GM23338 (cell line): ENCODE data around the gene TSPAN5. TPM values are rescaled to one million over a fixed set of nuclear protein-coding genes. Genes with fewer than 3 reads are reported as not detected.

ENCODE experiments used
- ATAC-seq: fragments of 200-7000 bp; cut with Tn5 transposase; 3 replicates; pipeline ENCODE4 v1.9.1; 2020
- DNase-seq: peaks from one replicate; pipeline ENCODE4 v3.0.0-alpha.2; 2015; ENCODE audit warnings: low spot score
- H2AFZ ChIP-seq: fragments of 200-600 bp; sonication (generic); 2 replicates; pipeline ENCODE4 v1.8.0; 2016; ENCODE audit warnings: antibody characterized with exemption, mild to moderate bottlenecking, moderate library complexity
- H3F3A ChIP-seq: fragments of 200-600 bp; sonication (generic); replicated peaks from 2 replicates; pipeline ENCODE4 v1.8.0; 2017; ENCODE audit warnings: antibody characterized with exemption, mixed run types, low read depth
- H3K27ac ChIP-seq: fragments of 200-600 bp; sonication (generic); 2 replicates; pipeline ENCODE4 v1.6.1; 2016; ENCODE audit warnings: low read depth
- H3K27me3 ChIP-seq: fragments of 200-600 bp; sonication (generic); 2 replicates; pipeline ENCODE4 v1.8.0; 2016; ENCODE audit warnings: mild to moderate bottlenecking, mixed run types, moderate library complexity; ENCODE audit not compliant: insufficient read depth
- H3K36me3 ChIP-seq: fragments of 200-600 bp; sonication (generic); 2 replicates; pipeline ENCODE4 v1.8.0; 2016; ENCODE audit warnings: mild to moderate bottlenecking; ENCODE audit not compliant: insufficient read depth
- H3K4me1 ChIP-seq: fragments of 200-600 bp; sonication (generic); 2 replicates; pipeline ENCODE4 v1.8.0; 2016; ENCODE audit warnings: mild to moderate bottlenecking, moderate library complexity; ENCODE audit not compliant: insufficient read depth
- H3K4me2 ChIP-seq: fragments of 200-600 bp; sonication (generic); 2 replicates; pipeline ENCODE4 v1.7.1; 2017; ENCODE audit warnings: mixed run types
- H3K4me3 ChIP-seq: fragments of 200-600 bp; sonication (generic); 2 replicates; pipeline ENCODE4 v1.6.1; 2016; ENCODE audit warnings: mixed run types
- H3K79me2 ChIP-seq: fragments of 200-600 bp; sonication (generic); replicated peaks from 2 replicates; pipeline ENCODE4 v1.8.0; 2017; ENCODE audit warnings: mild to moderate bottlenecking; ENCODE audit not compliant: insufficient read depth
- H3K9me2 ChIP-seq: fragments of 200-600 bp; sonication (generic); 2 replicates; pipeline ENCODE4 v1.8.0; 2017; ENCODE audit not compliant: insufficient read depth
- H4K20me1 ChIP-seq: fragments of 200-600 bp; sonication (generic); replicated peaks from 2 replicates; pipeline ENCODE4 v1.8.0; 2017; ENCODE audit warnings: mild to moderate bottlenecking; ENCODE audit not compliant: insufficient read depth
- H3K27ac Mint-ChIP-seq: 2 replicates; pipeline ENCODE4 v1.8.0; 2020; ENCODE audit warnings: inconsistent platforms, mild to moderate bottlenecking, moderate library complexity, mixed read lengths
- H3K27me3 Mint-ChIP-seq: 3 replicates; pipeline ENCODE4 v1.8.0; 2022; ENCODE audit warnings: low read depth, mild to moderate bottlenecking, moderate library complexity, mixed read lengths, inconsistent platforms; ENCODE audit not compliant: insufficient read depth, poor library complexity
- H3K36me3 Mint-ChIP-seq: 3 replicates; pipeline ENCODE4 v1.8.0; 2021; ENCODE audit warnings: low read depth, mild to moderate bottlenecking, inconsistent platforms, moderate library complexity, mixed read lengths
- H3K4me1 Mint-ChIP-seq: 3 replicates; pipeline ENCODE4 v1.8.0; 2020; ENCODE audit warnings: mild to moderate bottlenecking, inconsistent platforms, mixed read lengths
- H3K4me3 Mint-ChIP-seq: 3 replicates; pipeline ENCODE4 v1.8.0; 2021; ENCODE audit warnings: moderate library complexity, mild to moderate bottlenecking, inconsistent platforms, mixed read lengths
- H3K9me3 Mint-ChIP-seq: 3 replicates; pipeline ENCODE4 v1.8.0; 2020; ENCODE audit warnings: moderate library complexity, mild to moderate bottlenecking, inconsistent platforms, mixed read lengths
- EZH2 ChIP-seq: fragments of 200-600 bp; sonication (generic); IDR thresholded peaks from one replicate; pipeline ENCODE4 v1.8.0; 2017; ENCODE audit warnings: antibody characterized with exemption, mild to moderate bottlenecking, low read depth; ENCODE audit not compliant: unreplicated experiment
- EZH2phosphoT487 ChIP-seq: fragments of 200-600 bp; sonication (generic); IDR thresholded peaks from one replicate; pipeline ENCODE4 v1.8.1; 2018; ENCODE audit warnings: antibody characterized with exemption; ENCODE audit not compliant: unreplicated experiment
- NANOG ChIP-seq: IDR thresholded peaks from 2 replicates; pipeline ENCODE4 v1.6.1; 2016; ENCODE audit warnings: antibody characterized with exemption, borderline replicate concordance
- POLR2AphosphoS5 ChIP-seq: IDR thresholded peaks from 2 replicates; pipeline ENCODE4 v1.6.1; 2016; ENCODE audit warnings: antibody characterized with exemption, low read depth
- STAT1 ChIP-seq: IDR thresholded peaks from one replicate; pipeline ENCODE4 v1.6.1; 2016; ENCODE audit warnings: antibody characterized with exemption; ENCODE audit not compliant: unreplicated experiment
- polyA plus RNA-seq: library from polyadenylated mRNA; unstranded; fragments of >200 nt; fragmentation: Nextera tagmentation; extraction: Ambion mirVana; gene quantifications from 2 replicates; pipeline ENCODE4 v1.2.1, GENCODE V29; 2016
- total RNA-seq: library from RNA; depleted of rRNA; stranded (reverse); fragments of >200 nt; shearing (Covaris generic); gene quantifications from 2 replicates; pipeline ENCODE4 v1.2.3, GENCODE V29; 2014
- TF ChIP-seq, protein P1 (sequence below), 2 experiments: fragments of 200-600 bp in 1 of 2; sonication (generic) in 1 of 2; conservative IDR thresholded peaks; 2 replicates each; pipeline versions ENCODE4 v1.5.1 to v1.6.1; 2016 to 2017; ENCODE audit warnings: antibody characterized with exemption in 2 of 2, low read depth in 2 of 2, mild to moderate bottlenecking in 2 of 2, moderate library complexity in 1 of 2
- TF ChIP-seq, protein P2 (sequence below): IDR thresholded peaks from one replicate; pipeline ENCODE4 v1.6.1; 2018; ENCODE audit warnings: antibody characterized with exemption; ENCODE audit not compliant: unreplicated experiment
- TF ChIP-seq, protein P3 (sequence below): IDR thresholded peaks from 2 replicates; pipeline ENCODE4 v1.6.1; 2016; ENCODE audit warnings: antibody characterized with exemption

Gene TSPAN5
- total and polyA plus RNA-seq, 2 experiments from 2014 or later, result 18.6 to 21.5 TPM

DNA sequence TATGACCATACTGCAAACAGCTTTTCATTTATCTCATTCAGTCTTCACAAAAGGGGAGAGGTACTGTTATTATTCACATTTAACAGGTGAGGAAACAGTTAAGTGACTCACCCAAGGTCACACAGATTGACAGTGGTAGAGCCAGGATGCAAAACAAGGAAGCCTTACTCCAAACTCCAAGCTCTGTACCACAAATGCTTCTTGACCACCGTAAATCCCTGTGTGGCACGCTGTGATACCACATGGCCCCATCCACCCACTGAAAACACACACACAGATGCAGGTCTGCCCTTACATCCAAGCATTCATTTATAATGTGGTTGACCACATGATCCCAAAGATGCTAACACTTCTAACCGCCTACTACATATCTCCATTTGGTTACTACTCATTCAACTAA is 129.5 kb downstream of the TSPAN5 start:
- peaks cover 4% of the 10 kb centered on the region; the same call in 1 of the 2 replicates for H4K20me1 ChIP-seq
- H3K79me2 ChIP-seq, result peaks cover 19% of the 10 kb centered on the region
- no peak overlapping the region for H3K4me2 ChIP-seq
- no peak overlapping the region for H3K27ac Mint-ChIP-seq
- no peaks in the 10 kb centered on the region for H3K27me3 Mint-ChIP-seq
- no peak overlapping the region for H3K4me3 ChIP-seq
- H3K27me3 ChIP-seq, result no peaks in the 10 kb centered on the region
- H3K36me3 ChIP-seq, result no peaks in the 10 kb centered on the region
- TF ChIP-seq STAT1 (no peak), NANOG (no peak), EZH2 (no peak), EZH2phosphoT487 (no peak)
- TF ChIP-seq, protein P1, sequence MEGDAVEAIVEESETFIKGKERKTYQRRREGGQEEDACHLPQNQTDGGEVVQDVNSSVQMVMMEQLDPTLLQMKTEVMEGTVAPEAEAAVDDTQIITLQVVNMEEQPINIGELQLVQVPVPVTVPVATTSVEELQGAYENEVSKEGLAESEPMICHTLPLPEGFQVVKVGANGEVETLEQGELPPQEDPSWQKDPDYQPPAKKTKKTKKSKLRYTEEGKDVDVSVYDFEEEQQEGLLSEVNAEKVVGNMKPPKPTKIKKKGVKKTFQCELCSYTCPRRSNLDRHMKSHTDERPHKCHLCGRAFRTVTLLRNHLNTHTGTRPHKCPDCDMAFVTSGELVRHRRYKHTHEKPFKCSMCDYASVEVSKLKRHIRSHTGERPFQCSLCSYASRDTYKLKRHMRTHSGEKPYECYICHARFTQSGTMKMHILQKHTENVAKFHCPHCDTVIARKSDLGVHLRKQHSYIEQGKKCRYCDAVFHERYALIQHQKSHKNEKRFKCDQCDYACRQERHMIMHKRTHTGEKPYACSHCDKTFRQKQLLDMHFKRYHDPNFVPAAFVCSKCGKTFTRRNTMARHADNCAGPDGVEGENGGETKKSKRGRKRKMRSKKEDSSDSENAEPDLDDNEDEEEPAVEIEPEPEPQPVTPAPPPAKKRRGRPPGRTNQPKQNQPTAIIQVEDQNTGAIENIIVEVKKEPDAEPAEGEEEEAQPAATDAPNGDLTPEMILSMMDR (conservative IDR thresholded peaks at IDR 0.05; ENCODE audit: low read depth in 2 of 2), result no peak
- TF ChIP-seq, protein P2, sequence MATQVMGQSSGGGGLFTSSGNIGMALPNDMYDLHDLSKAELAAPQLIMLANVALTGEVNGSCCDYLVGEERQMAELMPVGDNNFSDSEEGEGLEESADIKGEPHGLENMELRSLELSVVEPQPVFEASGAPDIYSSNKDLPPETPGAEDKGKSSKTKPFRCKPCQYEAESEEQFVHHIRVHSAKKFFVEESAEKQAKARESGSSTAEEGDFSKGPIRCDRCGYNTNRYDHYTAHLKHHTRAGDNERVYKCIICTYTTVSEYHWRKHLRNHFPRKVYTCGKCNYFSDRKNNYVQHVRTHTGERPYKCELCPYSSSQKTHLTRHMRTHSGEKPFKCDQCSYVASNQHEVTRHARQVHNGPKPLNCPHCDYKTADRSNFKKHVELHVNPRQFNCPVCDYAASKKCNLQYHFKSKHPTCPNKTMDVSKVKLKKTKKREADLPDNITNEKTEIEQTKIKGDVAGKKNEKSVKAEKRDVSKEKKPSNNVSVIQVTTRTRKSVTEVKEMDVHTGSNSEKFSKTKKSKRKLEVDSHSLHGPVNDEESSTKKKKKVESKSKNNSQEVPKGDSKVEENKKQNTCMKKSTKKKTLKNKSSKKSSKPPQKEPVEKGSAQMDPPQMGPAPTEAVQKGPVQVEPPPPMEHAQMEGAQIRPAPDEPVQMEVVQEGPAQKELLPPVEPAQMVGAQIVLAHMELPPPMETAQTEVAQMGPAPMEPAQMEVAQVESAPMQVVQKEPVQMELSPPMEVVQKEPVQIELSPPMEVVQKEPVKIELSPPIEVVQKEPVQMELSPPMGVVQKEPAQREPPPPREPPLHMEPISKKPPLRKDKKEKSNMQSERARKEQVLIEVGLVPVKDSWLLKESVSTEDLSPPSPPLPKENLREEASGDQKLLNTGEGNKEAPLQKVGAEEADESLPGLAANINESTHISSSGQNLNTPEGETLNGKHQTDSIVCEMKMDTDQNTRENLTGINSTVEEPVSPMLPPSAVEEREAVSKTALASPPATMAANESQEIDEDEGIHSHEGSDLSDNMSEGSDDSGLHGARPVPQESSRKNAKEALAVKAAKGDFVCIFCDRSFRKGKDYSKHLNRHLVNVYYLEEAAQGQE, result no peak
- TF ChIP-seq, protein P3, sequence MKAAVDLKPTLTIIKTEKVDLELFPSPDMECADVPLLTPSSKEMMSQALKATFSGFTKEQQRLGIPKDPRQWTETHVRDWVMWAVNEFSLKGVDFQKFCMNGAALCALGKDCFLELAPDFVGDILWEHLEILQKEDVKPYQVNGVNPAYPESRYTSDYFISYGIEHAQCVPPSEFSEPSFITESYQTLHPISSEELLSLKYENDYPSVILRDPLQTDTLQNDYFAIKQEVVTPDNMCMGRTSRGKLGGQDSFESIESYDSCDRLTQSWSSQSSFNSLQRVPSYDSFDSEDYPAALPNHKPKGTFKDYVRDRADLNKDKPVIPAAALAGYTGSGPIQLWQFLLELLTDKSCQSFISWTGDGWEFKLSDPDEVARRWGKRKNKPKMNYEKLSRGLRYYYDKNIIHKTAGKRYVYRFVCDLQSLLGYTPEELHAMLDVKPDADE, result no peak
- no peaks in the 10 kb centered on the region for H3K4me1 ChIP-seq
- no peak overlapping the region for H3K27ac ChIP-seq
- 0 out of 3 replicates have a peak, but pooled peaks cover under 1% of the 10 kb centered on the region for H3K9me3 Mint-ChIP-seq
- ATAC-seq (no peak), DNase-seq (no peak)
- H3K4me3 Mint-ChIP-seq, result no peak overlapping the region
- H3K36me3 Mint-ChIP-seq, result no peaks in the 10 kb centered on the region
- H2AFZ ChIP-seq, result no peak overlapping the region
- H3K4me1 Mint-ChIP-seq, result peaks cover under 1% of the 10 kb centered on the region; the same call in 1 of the 3 replicates
- no peaks in the 10 kb centered on the region for H3K9me2 ChIP-seq
- H3F3A ChIP-seq, result no peaks in the 10 kb centered on the region

DNA sequence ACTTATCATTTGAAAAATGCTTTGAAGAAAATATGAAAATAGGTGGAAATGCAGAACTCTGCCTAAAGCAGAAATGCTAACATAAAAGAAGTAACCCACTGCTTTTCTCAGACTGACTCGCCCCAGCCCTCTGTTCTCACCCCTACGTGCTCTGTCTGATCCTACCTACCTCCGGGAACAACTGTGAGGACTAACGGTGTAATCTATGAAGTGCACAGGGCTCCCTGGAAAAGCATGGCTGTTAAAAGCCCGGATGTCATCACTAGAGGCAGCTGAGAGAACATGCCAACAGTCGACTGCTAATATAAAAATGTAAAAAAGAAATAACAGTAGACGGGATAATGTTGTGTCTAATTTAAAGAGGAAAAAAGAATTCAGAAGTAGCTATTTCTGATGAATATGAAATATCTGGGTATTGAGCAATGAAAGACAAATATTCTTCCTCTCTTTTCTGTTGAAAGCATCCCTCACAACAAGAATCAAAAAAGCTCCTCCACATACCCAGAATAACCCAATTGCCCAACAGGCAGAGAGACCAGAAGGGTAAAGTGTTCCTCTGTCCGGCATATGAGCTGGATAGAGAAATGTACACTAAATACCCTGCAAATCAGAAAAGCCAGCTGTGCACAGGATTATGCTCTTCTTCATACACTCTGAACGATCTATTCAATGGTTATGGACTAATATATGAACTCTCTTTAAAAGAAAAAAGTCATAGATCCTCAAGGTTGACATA is 130.7 kb downstream of the TSPAN5 start:
- no peak overlapping the region for H3K4me3 Mint-ChIP-seq
- no peaks in the 10 kb centered on the region for H3K27me3 Mint-ChIP-seq
- Histone ChIP-seq H3K4me3 (no peak overlapping the region), H3K4me1 (peaks cover 5% of the 10 kb centered on the region; the same call in 1 of the 2 replicates), H2AFZ (no peak overlapping the region), H3F3A (no peaks in the 10 kb centered on the region), H3K36me3 (no peaks in the 10 kb centered on the region), H3K27me3 (no peaks in the 10 kb centered on the region), H3K79me2 (peaks cover 25% of the 10 kb centered on the region), H3K4me2 (no peak overlapping the region), H3K9me2 (no peaks in the 10 kb centered on the region), H4K20me1 (peaks cover 4% of the 10 kb centered on the region; the same call in 1 of the 2 replicates), H3K27ac (no peak overlapping the region)
- ATAC-seq, result no peak
- no peak for DNase-seq
- no peak overlapping the region for H3K27ac Mint-ChIP-seq
- no peaks in the 10 kb centered on the region for H3K9me3 Mint-ChIP-seq
- no peaks in the 10 kb centered on the region for H3K36me3 Mint-ChIP-seq
- H3K4me1 Mint-ChIP-seq, result peaks cover 2% of the 10 kb centered on the region; the same call in 2 of the 3 replicates
- no peak for TF ChIP-seq EZH2
- no peak for TF ChIP-seq POLR2AphosphoS5
